Pons (tissue), 1 donor: ENCODE measurements around the gene PODN.

ENCODE experiments used
- DNase-seq: peaks from one replicate; pipeline ENCODE4 v3.0.0-alpha.2; 2016; ENCODE audit warnings: low spot score

Gene PODN

DNA sequence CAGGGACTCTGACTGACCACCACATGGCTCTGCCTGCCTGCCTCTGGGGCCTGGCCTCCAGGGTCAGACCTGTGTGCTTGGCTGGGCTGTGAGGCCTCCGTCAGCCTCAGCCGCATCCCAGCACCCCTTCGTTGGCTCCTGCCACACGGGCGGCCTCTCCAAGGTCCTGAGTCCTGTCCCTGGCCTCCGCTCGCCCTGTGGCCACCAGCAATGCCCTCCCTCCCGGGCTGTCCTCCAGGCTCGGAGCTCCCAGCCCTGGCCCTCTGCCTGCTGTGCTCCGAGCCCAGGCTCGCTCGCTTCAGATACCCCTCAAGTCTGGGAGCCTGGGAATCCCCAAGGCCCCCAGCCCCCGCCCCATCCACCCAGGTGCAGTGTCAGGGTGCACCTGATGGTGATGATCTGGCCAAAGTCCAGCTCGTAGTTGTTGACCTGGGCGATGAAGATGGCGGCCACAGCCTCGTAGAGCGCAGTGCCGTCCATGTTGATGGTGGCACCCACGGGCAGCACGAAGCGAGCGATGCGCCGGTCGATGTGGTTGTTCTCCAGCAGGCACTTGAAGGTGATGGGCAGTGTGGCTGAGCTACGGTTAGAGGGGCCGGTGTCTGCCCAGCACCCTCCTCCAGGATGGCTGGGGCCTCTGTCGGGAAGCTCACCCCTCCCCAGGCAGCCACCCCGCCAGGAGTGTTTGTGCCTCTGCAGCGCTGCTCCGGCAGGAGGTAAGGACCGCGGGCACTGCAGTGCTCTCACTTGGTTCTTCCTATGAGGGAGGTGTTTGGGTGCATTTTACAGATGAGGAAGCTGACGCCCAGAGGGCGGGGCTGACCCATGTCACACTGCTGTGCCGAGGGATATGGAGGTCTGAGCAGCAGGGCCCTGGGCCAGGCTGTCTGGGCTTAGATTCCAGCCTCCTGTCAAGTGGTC lies 28.5 kb downstream of the PODN start:
- no peak for DNase-seq

DNA sequence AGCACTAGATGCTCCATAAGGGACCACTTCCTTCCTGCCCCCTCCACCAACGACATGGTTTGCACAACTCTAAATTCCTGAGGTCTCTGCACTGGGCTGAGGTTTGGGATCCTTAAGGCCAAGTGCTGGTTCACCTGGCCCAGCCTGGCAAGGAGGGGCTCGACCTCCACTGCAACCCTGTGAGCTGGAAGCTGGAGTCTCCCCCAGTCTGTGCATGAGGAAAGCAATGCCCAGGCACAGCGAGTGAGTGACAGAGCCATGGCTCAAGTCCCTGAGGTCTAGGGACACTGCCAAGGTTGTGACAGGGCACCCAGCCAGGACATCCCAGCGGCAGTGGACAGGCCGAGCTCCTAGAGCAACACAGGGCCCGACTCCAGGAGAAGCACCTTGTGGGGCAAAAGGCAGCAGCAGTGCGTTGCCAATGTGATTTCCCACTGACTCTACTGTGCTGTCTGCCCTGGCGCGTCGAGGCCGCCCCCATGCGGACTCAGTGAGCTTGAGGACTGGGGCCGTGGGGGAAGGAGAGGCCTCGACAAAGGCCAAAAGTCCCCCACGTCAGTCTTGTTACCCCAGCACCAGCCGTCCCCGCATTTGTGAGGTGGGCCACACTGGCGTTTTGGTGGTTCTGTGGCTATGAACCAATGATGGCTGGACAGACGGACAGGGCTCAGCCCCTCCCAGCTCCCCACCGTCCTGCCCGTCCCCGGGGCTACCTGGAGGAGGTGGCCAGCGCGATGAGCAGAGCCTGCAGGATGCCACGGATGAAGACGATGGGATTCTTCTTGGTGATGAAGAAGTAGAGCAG lies 30.0 kb downstream of the PODN start:
- no peak for DNase-seq

GRCh38 chr1:53092659-53093450 lies 30.8 kb downstream of the PODN start:
- no peak for DNase-seq

DNA sequence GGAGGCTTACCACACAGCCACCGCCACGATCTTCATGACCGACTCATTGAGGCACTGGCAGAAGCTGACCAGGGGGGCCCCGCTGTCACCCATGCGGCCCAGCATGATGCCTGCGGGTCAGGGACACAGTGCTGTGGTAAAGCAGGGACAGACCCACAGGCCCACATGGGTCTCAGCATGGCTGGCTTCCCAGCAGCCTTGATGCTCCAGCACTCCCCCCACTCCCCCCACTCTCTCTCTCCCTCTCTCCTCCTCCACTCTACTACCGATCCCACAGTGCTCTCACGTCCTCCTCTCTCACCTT lies 31.4 kb downstream of the PODN start:
- no peak for DNase-seq

DNA sequence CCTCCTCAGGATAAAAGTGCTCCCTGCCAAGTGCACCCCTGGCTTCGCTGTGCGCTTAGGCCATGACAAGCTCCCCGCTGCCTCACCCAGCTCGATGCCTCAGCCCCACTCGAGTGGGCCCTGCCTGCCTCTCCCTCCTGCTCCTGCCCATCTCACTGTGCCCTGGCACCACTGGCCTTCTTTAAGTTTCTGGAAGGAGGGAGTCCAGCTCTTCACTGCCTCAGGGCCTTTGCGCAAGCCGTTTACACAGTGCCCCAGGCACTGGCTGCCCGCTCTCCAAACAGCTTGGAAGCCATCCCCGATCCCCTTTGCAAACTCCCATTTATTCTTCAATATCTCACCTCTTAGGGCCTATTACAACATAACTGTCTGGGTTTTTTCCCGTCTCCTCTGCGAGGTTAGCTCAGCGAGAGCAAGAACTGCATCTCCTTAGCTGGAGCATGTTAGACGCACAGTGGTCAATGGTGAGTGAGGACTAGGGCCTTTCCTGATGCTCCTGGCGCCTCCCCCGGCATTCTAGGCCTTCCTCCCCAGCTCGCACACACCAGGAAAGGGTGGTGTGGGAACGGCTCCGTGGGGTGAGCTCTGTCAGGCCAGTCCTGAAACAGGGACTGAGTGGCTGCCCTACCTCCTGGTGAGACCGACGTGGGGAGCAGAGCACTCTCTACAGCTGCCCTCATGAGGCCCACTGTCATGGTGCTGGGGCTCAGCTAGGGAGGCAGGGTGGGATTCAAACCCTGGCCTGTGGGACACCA lies 31.9 kb downstream of the PODN start:
- no peak for DNase-seq

GRCh38 chr1:53094533-53094919 lies 32.5 kb downstream of the PODN start:
- DNase-seq = no peak

- DNase-seq = no peak
Observed at GRCh38 chr1:53104289-53104913, 42.4 kb downstream of the PODN start.

DNA sequence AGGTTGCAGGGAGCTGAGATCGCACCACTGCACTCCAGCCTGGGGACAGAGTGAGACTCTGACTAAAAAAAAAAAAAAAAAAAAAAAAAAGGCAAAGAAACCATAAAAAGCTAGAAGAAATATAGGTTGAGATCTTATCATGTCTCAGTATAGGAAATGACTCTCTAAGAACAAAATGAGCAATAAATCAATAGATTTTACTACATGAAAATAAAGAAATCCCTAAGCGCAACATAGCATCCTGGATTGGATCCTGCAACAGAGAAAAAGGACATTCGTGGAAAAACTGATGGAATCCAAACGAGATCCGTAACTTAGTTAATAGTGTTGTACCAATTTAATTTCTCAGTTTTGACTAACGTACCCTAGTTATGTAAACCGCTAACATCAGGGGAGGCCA lies 45.1 kb downstream of the PODN start:
- DNase-seq = no peak

DNA sequence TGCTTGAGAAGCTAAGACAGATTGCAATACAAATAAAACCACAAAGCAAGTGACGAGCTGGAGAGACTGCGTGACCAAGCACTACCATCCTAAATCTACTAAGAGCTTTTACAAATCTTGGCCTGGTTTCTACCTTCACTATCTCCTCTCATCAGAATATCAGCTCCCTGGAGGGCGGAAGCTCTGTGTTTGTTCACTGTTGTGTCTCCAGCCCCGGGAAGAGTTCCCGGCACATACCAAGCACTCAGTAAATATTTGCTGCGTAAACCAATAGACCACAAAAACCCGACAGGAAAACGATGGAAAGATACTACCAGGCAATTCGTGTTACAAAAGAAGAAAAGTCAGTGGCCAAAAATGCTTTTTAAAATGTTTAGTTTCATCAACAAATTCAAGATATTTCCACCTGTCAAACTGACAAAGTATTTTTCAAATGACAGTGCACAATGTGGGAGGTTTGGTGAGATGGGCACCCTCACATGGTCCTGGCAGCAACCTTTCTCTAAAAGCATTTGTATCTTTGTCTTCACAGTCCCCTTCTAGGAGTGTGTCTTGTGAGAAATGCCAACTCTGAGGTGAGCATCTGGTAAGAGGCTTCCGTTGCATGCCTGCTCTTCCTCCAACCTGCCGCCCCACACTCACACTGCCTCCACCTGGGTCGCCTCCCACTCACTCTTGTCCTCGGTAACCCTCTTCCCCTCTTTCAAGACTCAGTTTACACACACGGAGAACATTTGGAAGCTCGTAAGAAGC lies 45.7 kb downstream of the PODN start:
- no peak for DNase-seq

DNA sequence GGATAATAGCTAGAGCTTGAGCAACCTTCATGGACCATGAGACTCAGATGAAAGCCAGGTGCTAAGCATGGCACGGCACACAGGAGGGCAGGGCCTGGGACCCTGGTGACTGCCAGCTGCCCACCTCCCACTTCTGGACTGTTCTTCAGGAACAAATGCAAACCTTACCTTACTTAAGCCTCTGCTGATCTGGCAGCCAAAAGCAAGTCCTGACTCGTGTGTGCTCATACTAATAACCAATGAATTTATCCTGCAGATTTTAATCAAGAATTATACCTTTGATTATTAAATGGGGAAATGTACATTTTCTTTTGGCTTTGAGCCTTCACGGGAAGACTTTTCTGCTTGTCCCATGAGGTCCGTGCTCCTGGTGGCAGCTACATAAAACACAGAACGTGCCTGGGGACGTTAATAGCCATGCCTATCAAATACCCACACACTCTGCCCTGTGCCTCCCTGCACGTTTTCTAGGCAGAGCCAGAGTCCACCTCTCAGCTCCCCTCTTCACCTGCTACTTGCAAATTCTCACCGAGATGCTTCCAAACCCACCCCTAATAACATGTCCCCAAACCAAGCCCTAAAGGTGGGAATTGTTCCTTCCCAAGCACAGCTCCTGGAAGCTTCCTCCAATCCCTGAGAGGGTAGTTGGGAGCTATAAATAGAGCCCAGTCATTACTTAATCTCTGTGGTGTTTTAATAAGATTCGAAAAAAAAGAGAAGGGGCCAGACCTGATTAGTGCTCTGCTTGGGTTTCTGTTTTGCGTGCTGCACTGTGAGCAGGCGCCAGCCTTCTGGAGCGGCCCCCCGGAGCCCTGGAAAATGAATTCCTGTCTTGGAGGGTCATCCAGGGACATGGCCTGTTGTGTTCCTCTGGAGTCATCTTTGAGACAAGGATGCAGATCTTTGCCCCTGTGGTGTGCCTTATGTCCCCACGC lies 46.9 kb downstream of the PODN start:
- DNase-seq = no peak

- no peak for DNase-seq
Observed at GRCh38 chr1:53110370-53111072, 48.5 kb downstream of the PODN start.

DNA sequence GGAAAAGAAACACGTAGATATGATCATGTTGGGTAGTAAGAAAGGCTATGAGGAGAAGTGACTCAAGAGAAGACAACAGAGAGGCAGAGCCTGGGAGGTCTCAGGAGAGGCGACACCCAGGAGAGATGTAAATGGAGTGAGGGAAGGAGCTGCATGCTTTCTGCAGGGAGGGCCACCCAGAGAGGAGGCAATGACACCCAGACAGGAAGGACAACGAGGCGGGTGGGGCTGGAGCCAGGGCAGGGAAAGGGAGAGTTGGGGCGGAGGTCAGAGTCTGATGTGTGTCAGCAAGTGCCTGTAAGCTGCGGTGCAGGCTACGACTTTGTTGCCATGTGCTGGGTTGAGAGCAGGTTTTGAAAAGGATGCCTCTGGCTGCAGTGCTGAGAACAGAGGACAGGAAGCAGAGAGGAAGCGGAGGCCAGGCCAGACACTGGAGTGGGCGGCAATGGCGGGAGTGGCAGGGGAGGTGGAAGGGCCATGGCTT lies 49.1 kb downstream of the PODN start:
- no peak for DNase-seq

DNA sequence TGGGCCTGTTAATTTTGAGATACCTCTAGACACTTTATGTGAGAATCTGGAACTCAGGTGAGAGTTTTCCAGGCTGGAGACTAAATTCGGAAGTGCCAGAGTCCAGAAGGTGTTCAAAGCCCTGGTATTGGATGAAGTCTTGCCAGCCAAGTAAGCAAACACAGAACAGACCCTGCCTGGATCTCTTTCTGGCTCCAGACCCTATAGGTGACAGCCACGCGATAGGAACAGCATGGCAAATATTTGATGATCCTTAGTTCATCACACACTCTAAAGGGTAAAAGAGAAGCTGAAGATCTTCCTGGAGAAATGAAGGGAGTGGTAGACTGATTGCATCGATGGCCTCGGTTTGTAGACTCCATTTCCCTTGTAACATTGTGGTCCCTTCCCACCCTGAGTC lies 49.7 kb downstream of the PODN start:
- DNase-seq = no peak

DNA sequence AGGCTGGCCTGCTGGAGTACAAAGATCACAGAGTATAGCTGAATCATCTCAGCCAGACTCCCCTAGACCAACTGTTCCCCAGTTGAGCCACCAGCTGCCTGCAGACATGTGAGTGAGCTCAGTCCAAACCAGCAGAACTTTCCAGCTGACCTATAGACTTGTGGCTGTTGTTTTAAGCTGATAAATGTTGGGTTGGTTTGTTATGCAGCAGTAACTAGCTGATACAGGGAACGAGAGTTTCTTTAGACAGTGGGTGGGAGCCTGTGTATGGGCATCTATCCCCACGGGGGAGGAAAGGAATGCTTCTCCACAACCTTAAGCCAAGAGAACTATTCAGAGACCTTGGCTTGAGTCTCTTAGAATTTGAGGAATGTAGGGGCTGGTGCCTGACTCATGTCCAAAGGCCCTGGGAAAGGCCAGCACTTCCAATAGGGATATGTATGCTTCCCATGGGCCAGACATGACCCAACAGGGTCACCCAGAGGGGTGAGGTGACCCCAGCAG lies 50.3 kb downstream of the PODN start:
- DNase-seq = no peak

DNA sequence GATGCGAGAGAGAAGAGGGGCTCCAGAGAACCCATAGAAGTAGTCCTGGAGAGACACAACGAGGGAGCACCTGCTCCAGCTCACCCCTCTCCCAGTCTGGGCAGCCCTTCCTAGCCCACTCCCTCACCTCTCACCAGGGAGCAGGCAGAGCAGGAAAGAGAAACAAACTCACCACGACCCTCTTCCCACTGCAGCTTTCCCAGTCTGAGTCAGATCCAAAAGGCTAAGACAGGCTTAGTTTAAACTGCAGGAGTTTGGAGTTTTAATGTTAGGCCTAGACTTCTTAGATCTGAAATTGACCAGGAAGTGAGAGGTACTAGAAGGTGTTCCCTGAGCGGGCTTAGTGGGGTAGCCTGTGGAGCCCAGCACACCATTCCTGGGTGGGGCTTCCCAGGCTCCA lies 50.8 kb downstream of the PODN start:
- DNase-seq = no peak

GRCh38 chr1:53114090-53114489 lies 52.1 kb downstream of the PODN start:
- no peak for DNase-seq

DNA sequence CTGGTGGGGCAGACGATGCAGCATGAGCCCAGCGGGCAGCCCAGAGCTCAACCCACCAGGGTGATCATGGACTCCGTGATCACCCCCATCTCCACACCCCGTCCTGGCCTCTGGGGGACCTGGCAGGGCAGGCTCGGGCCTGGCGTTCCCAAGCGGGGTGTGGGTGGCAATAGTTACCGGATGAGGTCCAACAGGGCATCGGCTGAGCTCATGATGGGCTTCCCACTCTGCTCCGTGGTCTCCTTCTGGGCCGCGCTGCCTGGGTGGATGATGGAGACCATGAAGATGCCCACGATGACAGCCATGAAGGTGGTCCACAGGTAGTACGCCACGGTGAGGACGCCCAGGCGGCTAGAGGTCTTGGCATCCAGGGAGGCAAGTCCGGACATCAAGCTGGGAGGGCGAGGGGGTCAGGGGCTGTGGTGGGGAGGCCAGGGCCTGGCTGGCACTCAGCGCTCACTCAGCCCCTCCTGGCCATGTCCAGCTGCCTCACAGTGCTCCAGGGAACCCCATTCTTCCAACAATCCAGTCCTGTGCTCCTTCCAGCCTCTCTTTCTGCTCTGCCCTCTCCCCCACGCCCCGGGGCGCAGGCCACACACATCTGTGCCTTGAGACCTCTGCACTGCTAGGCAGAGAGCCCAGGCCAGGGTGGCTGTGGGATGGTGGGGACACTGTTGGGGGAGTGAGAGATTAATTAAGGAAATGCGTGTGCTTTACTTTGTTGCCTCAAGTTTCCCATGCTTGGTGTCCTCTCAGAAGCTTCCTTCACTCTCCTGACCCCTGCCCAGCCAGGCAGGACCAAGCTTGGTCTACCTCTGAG lies 52.8 kb downstream of the PODN start:
- DNase-seq = no peak
